Caco-2 (cell line): Measurements from ENCODE around the gene SIRPB2. TPM values are rescaled to one million over a fixed set of nuclear protein-coding genes. Genes with fewer than 3 reads are reported as not detected.
"Not testable (repeated sequence)": the region's sequence is repeated elsewhere in the genome, so short reads cannot be mapped to it uniquely, and the experiment has no call there.

Source experiments
- BruUV-seq: library from RNA; stranded (reverse); fragments of 400-500 nt; replicated peaks from 2 replicates; lab custom pipeline; 2021; lab: Mats Ljungman, UMichigan
- CTCF ChIA-PET: fragments of 300-600 bp; sonication (Branson Sonifier 250); formaldehyde crosslinking; loops from one replicate; lab custom pipeline; 2022; ENCODE audit warnings: antibody characterized with exemption; lab: Charles Lee
- POLR2A ChIA-PET: fragments of 300-600 bp; sonication (Branson Sonifier 250); formaldehyde crosslinking; loops from one replicate; lab custom pipeline; 2022; ENCODE audit warnings: antibody characterized with exemption; lab: Charles Lee
- DNase-seq, 2 experiments: peaks; one replicate each; pipeline versions ENCODE4 v3.0.0 to v3.0.0-alpha.2; 2020 to 2022
- H3K27me3 ChIP-seq: replicated peaks from 2 replicates; pipeline ENCODE4 v1.6.0; 2011; ENCODE audit warnings: low read length; ENCODE audit not compliant: control insufficient read depth, insufficient read depth
- H3K36me3 ChIP-seq: 2 replicates; pipeline ENCODE4 v1.5.1; 2011; ENCODE audit warnings: low read length; ENCODE audit not compliant: control insufficient read depth, insufficient read depth
- H3K4me1 ChIP-seq: fragments of 250-450 bp; sonication (Bioruptor Pico); 2 replicates; pipeline ENCODE4 v1.5.1; 2020; ENCODE audit warnings: mild to moderate bottlenecking
- H3K4me3 ChIP-seq: 2 replicates; pipeline ENCODE4 v1.5.1; 2011; ENCODE audit warnings: low read depth, mild to moderate bottlenecking, control low read depth, low read length
- H3K9me3 ChIP-seq: fragments of 250-450 bp; sonication (Bioruptor Pico); 2 replicates; pipeline ENCODE4 v1.5.1; 2020; ENCODE audit warnings: mild to moderate bottlenecking, moderate library complexity
- H3K27ac Mint-ChIP-seq: one replicate; pipeline ENCODE4 v1.8.0; 2022; ENCODE audit warnings: mixed read lengths; ENCODE audit not compliant: unreplicated experiment
- H3K27me3 Mint-ChIP-seq: one replicate; pipeline ENCODE4 v1.8.0; 2022; ENCODE audit warnings: mixed read lengths; ENCODE audit not compliant: insufficient read depth, unreplicated experiment
- H3K36me3 Mint-ChIP-seq: one replicate; pipeline ENCODE4 v1.8.0; 2022; ENCODE audit warnings: mild to moderate bottlenecking, mixed read lengths; ENCODE audit not compliant: insufficient read depth, unreplicated experiment
- H3K4me1 Mint-ChIP-seq: one replicate; pipeline ENCODE4 v1.8.0; 2022; ENCODE audit warnings: low read depth, mixed read lengths; ENCODE audit not compliant: unreplicated experiment
- H3K4me3 Mint-ChIP-seq: one replicate; pipeline ENCODE4 v1.8.0; 2022; ENCODE audit warnings: mild to moderate bottlenecking, moderate library complexity, mixed read lengths; ENCODE audit not compliant: unreplicated experiment
- H3K9me3 Mint-ChIP-seq: one replicate; pipeline ENCODE4 v1.8.0; 2022; ENCODE audit warnings: mixed read lengths; ENCODE audit not compliant: unreplicated experiment
- CTCF ChIP-seq, 2 experiments: fragments of 200-600 bp in 1 of 2; IDR thresholded peaks; 1 replicate in 1 of 2; 2 replicates in 1 of 2; pipeline versions ENCODE4 v1.5.1 to v1.8.0; 2011 to 2022; ENCODE audit warnings: antibody characterized with exemption in 1 of 2, control low read depth in 1 of 2, inconsistent platforms in 1 of 2, low read depth in 1 of 2, low read length in 1 of 2, mild to moderate bottlenecking in 1 of 2, moderate library complexity in 1 of 2; ENCODE audit not compliant: insufficient read depth in 1 of 2, severe bottlenecking in 1 of 2, unreplicated experiment in 1 of 2
- intact Hi-C: fragments of 100-400 bp; cut with micrococcal nuclease; formaldehyde crosslinking; loops from one replicate; pipeline ENCODE4 v1.10.0; 2022; ENCODE audit not compliant: unreplicated experiment
- total RNA-seq: library from RNA; stranded (reverse); gene quantifications from 2 replicates; pipeline ENCODE4 v1.2.3, GENCODE V29; 2022

The SIRPB2 gene
- total RNA-seq, 1 experiment from 2014 or later = not detected

GRCh38 chr20:1503564-1504227, 12.5 kb upstream of the SIRPB2 start:
- CTCF ChIA-PET = interaction anchor here (0.6 to 1.5 kb wide), 42 partner anchors 9 to 764 kb away, joined by 3 to 18 read pairs (median 4); partner anchors contain the start of genes FKBP1A, NSFL1C, PSMF1 and RAD21L1
- H3K27me3 Mint-ChIP-seq = peaks cover 12% of the 10 kb centered on the region
- peak; percentile 92 to 99 for TF ChIP-seq CTCF (IDR thresholded peaks at IDR 0.05; ENCODE audit: insufficient read depth in 1 of 2, low read depth in 1 of 2, low read length in 1 of 2, severe bottlenecking in 1 of 2, unreplicated experiment in 1 of 2)

GRCh38 chr20:1500496-1500895, 9.3 kb upstream of the SIRPB2 start:
- intact Hi-C loops = no loop called here
- peak; percentile 29 to 58 for DNase-seq
- Histone ChIP-seq H3K27me3 (no peaks in the 10 kb centered on the region), H3K36me3 (no peaks in the 10 kb centered on the region), H3K4me3 (no peak overlapping the region), H3K9me3 (no peaks in the 10 kb centered on the region; the same call in 1 of the 2 replicates), H3K4me1 (peaks cover 14% of the 10 kb centered on the region)
- H3K27ac Mint-ChIP-seq = peak overlapping the region; percentile 45
- peaks cover 32% of the 10 kb centered on the region for H3K9me3 Mint-ChIP-seq
- ChIA-PET POLR2A (no interaction called here), CTCF (interaction anchor here (0.7 to 1.0 kb wide), 2 partner anchors 8 to 33 kb away, joined by 3 read pairs; no protein-coding TSS in a partner anchor)
- H3K4me3 Mint-ChIP-seq = no peak overlapping the region
- H3K4me1 Mint-ChIP-seq = peaks cover 18% of the 10 kb centered on the region
- peaks cover 12% of the 10 kb centered on the region for H3K27me3 Mint-ChIP-seq
- no peaks in the 10 kb centered on the region for H3K36me3 Mint-ChIP-seq
- no peak for TF ChIP-seq CTCF (IDR thresholded peaks at IDR 0.05; ENCODE audit: insufficient read depth in 1 of 2, low read depth in 1 of 2, low read length in 1 of 2, severe bottlenecking in 1 of 2, unreplicated experiment in 1 of 2)
- BruUV-seq = no TSS peak

More at GRCh38 chr20:1503564-1504227, 12.5 kb upstream of the SIRPB2 start:
- H3K27ac Mint-ChIP-seq = no peak overlapping the region
- H3K9me3 ChIP-seq = no peaks in the 10 kb centered on the region; the same call in 1 of the 2 replicates
- peak; percentile 88 for DNase-seq
- H3K4me1 ChIP-seq = peaks cover 14% of the 10 kb centered on the region
- no TSS peak for BruUV-seq
- peaks cover 22% of the 10 kb centered on the region for H3K9me3 Mint-ChIP-seq
- peaks cover 18% of the 10 kb centered on the region for H3K4me1 Mint-ChIP-seq
- intact Hi-C loops = loop anchor here (1.0 kb wide), 3 partner anchors 33 to 190 kb away; no protein-coding TSS in a partner anchor
- no peaks in the 10 kb centered on the region for H3K27me3 ChIP-seq
- POLR2A ChIA-PET = interaction anchor here (0.5 to 1.0 kb wide), 2 partner anchors 110 to 178 kb away, joined by 4 to 6 read pairs; no protein-coding TSS in a partner anchor
- H3K4me3 ChIP-seq = no peak overlapping the region
- no peaks in the 10 kb centered on the region for H3K36me3 ChIP-seq
- H3K4me3 Mint-ChIP-seq = no peak overlapping the region
- H3K36me3 Mint-ChIP-seq = no peaks in the 10 kb centered on the region

- intact Hi-C loops = no loop called here
- Mint-ChIP-seq H3K4me1 (peaks cover 18% of the 10 kb centered on the region), H3K9me3 (peaks cover 32% of the 10 kb centered on the region), H3K27ac (peak overlapping the region; percentile 45), H3K27me3 (peaks cover 17% of the 10 kb centered on the region), H3K36me3 (no peaks in the 10 kb centered on the region), H3K4me3 (no peak overlapping the region)
- Histone ChIP-seq H3K27me3 (no peaks in the 10 kb centered on the region), H3K4me3 (no peak overlapping the region), H3K36me3 (no peaks in the 10 kb centered on the region), H3K4me1 (peaks cover 14% of the 10 kb centered on the region), H3K9me3 (no peaks in the 10 kb centered on the region; the same call in 1 of the 2 replicates)
- TF ChIP-seq CTCF (IDR thresholded peaks at IDR 0.05; ENCODE audit: insufficient read depth in 1 of 2, low read depth in 1 of 2, low read length in 1 of 2, severe bottlenecking in 1 of 2, unreplicated experiment in 1 of 2) = no peak
- BruUV-seq = TSS peak; percentile 60
- no peak for DNase-seq
- ChIA-PET CTCF (interaction anchor here (0.7 to 1.0 kb wide), 2 partner anchors 9 to 32 kb away, joined by 3 read pairs; no protein-coding TSS in a partner anchor), POLR2A (no interaction called here)
Observed at GRCh38 chr20:1499528-1500420, 8.6 kb upstream of the SIRPB2 start.

DNA sequence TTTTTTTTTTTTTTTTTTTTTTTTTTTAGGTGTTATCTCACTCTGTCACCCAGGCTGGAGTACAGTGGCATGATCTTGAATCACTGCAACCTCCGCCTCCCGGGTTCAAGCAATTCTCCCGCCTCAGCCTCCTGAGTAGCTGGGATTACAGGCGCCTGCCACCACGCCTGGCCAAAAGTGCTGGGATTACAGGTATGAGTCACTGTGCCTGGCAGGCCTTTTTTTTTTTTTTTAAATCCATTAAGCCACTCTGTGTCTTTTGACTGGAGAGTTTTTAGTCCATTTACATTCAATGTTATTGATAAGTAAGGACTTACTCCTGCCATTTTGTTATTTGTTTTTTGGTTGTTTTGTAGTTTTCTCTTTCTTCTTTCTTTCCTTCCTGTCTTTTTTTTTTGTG, 6.2 kb upstream of the SIRPB2 start:
- intact Hi-C loops, CTCF ChIA-PET: not testable (repeated sequence)

More for the DNA sequence above, 6.2 kb upstream of the SIRPB2 start:
- BruUV-seq, DNase-seq, H3K4me3 Mint-ChIP-seq, H3K9me3 ChIP-seq, H3K4me3 ChIP-seq, H3K27ac Mint-ChIP-seq, H3K36me3 ChIP-seq, H3K36me3 Mint-ChIP-seq, H3K27me3 ChIP-seq: not testable (repeated sequence)
- Mint-ChIP-seq H3K27me3 (peaks cover 15% of the 10 kb centered on the region), H3K9me3 (peaks cover 20% of the 10 kb centered on the region), H3K4me1 (peaks cover 10% of the 10 kb centered on the region)
- peaks cover 14% of the 10 kb centered on the region for H3K4me1 ChIP-seq
- POLR2A ChIA-PET = interaction anchor here (0.6 kb wide), 1 partner anchor 402 kb away, joined by 6 read pairs; no protein-coding TSS in a partner anchor
